Liver (tissue), 9 donors: ENCODE data around the gene EXD3. TPM values are rescaled to one million over a fixed set of nuclear protein-coding genes. Genes with fewer than 3 reads are reported as not detected.

ENCODE experiments used
- DNase-seq: peaks from one replicate; pipeline ENCODE4 v3.0.0-alpha.2; 2017; ENCODE audit warnings: low spot score
- H3K27ac ChIP-seq, 2 donors: one replicate each; pipeline ENCODE4 v1.7.0; 2013; ENCODE audit warnings: inconsistent platforms in 2 of 2, low read length in 2 of 2, control low read depth in 1 of 2, low read depth in 1 of 2, mild to moderate bottlenecking in 1 of 2
- H3K27me3 ChIP-seq, 4 donors: one replicate each; pipeline versions ENCODE4 v1.6.1 to v1.7.0; 2013; ENCODE audit warnings: low read length in 3 of 4, inconsistent platforms in 1 of 4, mild to moderate bottlenecking in 1 of 4, moderate library complexity in 1 of 4; ENCODE audit not compliant: control insufficient read depth in 4 of 4, insufficient read depth in 4 of 4
- H3K36me3 ChIP-seq, 4 donors: one replicate each; pipeline versions ENCODE4 v1.6.1 to v1.7.0; 2013; ENCODE audit warnings: low read length in 3 of 4, mild to moderate bottlenecking in 3 of 4, low read depth in 1 of 4, moderate library complexity in 1 of 4; ENCODE audit not compliant: control insufficient read depth in 4 of 4, insufficient read depth in 3 of 4
- H3K4me1 ChIP-seq, 4 donors: one replicate each; pipeline versions ENCODE4 v1.6.1 to v1.7.0; 2013; ENCODE audit warnings: low read length in 3 of 4, mild to moderate bottlenecking in 3 of 4, moderate library complexity in 1 of 4; ENCODE audit not compliant: control insufficient read depth in 4 of 4, insufficient read depth in 4 of 4
- H3K4me3 ChIP-seq, 3 donors: one replicate each; pipeline versions ENCODE4 v1.6.1 to v1.7.0; 2013; ENCODE audit warnings: low read length in 3 of 3, control low read depth in 1 of 3, low read depth in 1 of 3, mild to moderate bottlenecking in 1 of 3
- H3K9ac ChIP-seq, 2 donors: one replicate each; pipeline ENCODE4 v1.7.0; 2013; ENCODE audit warnings: low read length in 2 of 2, mild to moderate bottlenecking in 2 of 2, moderate library complexity in 2 of 2, control low read depth in 1 of 2, low read depth in 1 of 2
- H3K9me3 ChIP-seq, 4 donors: one replicate each; pipeline versions ENCODE4 v1.6.1 to v1.7.0; 2013; ENCODE audit warnings: low read length in 3 of 4; ENCODE audit not compliant: control insufficient read depth in 4 of 4
- EGR1 ChIP-seq, 2 donors: IDR thresholded peaks; 2 replicates each; pipeline ENCODE4 v1.6.1; 2016 to 2018; ENCODE audit warnings: antibody characterized with exemption in 2 of 2, low read depth in 2 of 2
- FOXA1 ChIP-seq: IDR thresholded peaks from 2 replicates; pipeline ENCODE4 v1.6.1; 2016; ENCODE audit warnings: antibody characterized with exemption
- FOXA2 ChIP-seq: IDR thresholded peaks from 2 replicates; pipeline ENCODE4 v1.6.1; 2016; ENCODE audit warnings: antibody characterized with exemption
- GABPA ChIP-seq, 2 donors: IDR thresholded peaks in 1 of 2; conservative IDR thresholded peaks in 1 of 2; 2 replicates each; pipeline ENCODE4 v1.6.1; 2016; ENCODE audit warnings: antibody characterized with exemption in 2 of 2, mild to moderate bottlenecking in 1 of 2, moderate library complexity in 1 of 2
- HNF4A ChIP-seq, 2 donors: conservative IDR thresholded peaks; 2 replicates each; pipeline ENCODE4 v1.6.1; 2016; ENCODE audit warnings: antibody characterized with exemption in 2 of 2, mild to moderate bottlenecking in 2 of 2
- HNF4G ChIP-seq: IDR thresholded peaks from 2 replicates; pipeline ENCODE4 v1.6.1; 2016; ENCODE audit warnings: antibody characterized with exemption
- JUND ChIP-seq, 2 donors: IDR thresholded peaks; 2 replicates each; pipeline ENCODE4 v1.6.1; 2016; ENCODE audit warnings: antibody characterized with exemption in 2 of 2
- NR2F2 ChIP-seq: IDR thresholded peaks from 2 replicates; pipeline ENCODE4 v1.6.1; 2016; ENCODE audit warnings: antibody characterized with exemption
- RAD21 ChIP-seq, 2 donors: IDR thresholded peaks; 2 replicates each; pipeline ENCODE4 v1.6.1; 2016; ENCODE audit warnings: antibody characterized with exemption in 2 of 2, mild to moderate bottlenecking in 2 of 2
- RXRA ChIP-seq, 2 donors: IDR thresholded peaks; 2 replicates each; pipeline ENCODE4 v1.6.1; 2017 to 2018; ENCODE audit warnings: antibody characterized with exemption in 2 of 2, mild to moderate bottlenecking in 1 of 2
- SP1 ChIP-seq: IDR thresholded peaks from 2 replicates; pipeline ENCODE4 v1.6.1; 2018; ENCODE audit warnings: antibody characterized with exemption, mild to moderate bottlenecking
- TAF1 ChIP-seq: conservative IDR thresholded peaks from 2 replicates; pipeline ENCODE4 v1.6.1; 2016; ENCODE audit warnings: antibody characterized with exemption, mild to moderate bottlenecking
- YY1 ChIP-seq: IDR thresholded peaks from 2 replicates; pipeline ENCODE4 v1.6.1; 2016; ENCODE audit warnings: antibody characterized with exemption, mild to moderate bottlenecking
- WGBS: extraction: QIAGEN DNeasy Blood & Tissue Kit; methylation state at CpG from one replicate; pipeline ENCODE4 v1.1.7; 2013; 5-methylcytosine and 5-hydroxymethylcytosine counted together
- polyA plus RNA-seq, 2 donors: library from polyadenylated mRNA; stranded (reverse) in 1 of 2; unstranded in 1 of 2; fragments of 200-250 nt in 1 of 2; fragments of >200 nt in 1 of 2; fragmentation: Nextera tagmentation in 1 of 2; extraction: Ambion mirVana in 1 of 2; gene quantifications; one replicate each; pipeline versions ENCODE4 v1.2.1 to v1.2.3, GENCODE V29; 2013 to 2015
- total RNA-seq, 2 donors: library from RNA; depleted of rRNA; stranded (reverse); fragments of >200 nt; gene quantifications; one replicate each; pipeline ENCODE4 v1.2.3, GENCODE V29; 2014
- TF ChIP-seq, protein P1 (sequence below): fragments of 150-350 bp; IDR thresholded peaks from 2 replicates; pipeline ENCODE4 v1.5.1; 2017; ENCODE audit warnings: improper control_type of control experiment, low read depth, low read length; ENCODE audit not compliant: missing input control
- TF ChIP-seq, protein P2 (sequence below): IDR thresholded peaks from 2 replicates; pipeline ENCODE4 v1.6.1; 2016; ENCODE audit warnings: antibody characterized with exemption
- TF ChIP-seq, protein P3 (sequence below): IDR thresholded peaks from 2 replicates; pipeline ENCODE4 v1.6.1; 2016; ENCODE audit warnings: antibody characterized with exemption
- TF ChIP-seq, protein P4 (sequence below): IDR thresholded peaks from 2 replicates; pipeline ENCODE4 v1.6.1; 2016; ENCODE audit warnings: antibody characterized with exemption, mild to moderate bottlenecking
- TF ChIP-seq, protein P5 (sequence below): IDR thresholded peaks from 2 replicates; pipeline ENCODE4 v1.6.1; 2016; ENCODE audit warnings: antibody characterized with exemption
- donor health status: healthy.
- donor health status: healthy.
- donor health status: healthy.
- donor health status: healthy.
- donor health status: healthy.

The EXD3 gene
- total and polyA plus RNA-seq, 4 donors, result 2.5 to 6.7 (median 3.7) TPM

DNA sequence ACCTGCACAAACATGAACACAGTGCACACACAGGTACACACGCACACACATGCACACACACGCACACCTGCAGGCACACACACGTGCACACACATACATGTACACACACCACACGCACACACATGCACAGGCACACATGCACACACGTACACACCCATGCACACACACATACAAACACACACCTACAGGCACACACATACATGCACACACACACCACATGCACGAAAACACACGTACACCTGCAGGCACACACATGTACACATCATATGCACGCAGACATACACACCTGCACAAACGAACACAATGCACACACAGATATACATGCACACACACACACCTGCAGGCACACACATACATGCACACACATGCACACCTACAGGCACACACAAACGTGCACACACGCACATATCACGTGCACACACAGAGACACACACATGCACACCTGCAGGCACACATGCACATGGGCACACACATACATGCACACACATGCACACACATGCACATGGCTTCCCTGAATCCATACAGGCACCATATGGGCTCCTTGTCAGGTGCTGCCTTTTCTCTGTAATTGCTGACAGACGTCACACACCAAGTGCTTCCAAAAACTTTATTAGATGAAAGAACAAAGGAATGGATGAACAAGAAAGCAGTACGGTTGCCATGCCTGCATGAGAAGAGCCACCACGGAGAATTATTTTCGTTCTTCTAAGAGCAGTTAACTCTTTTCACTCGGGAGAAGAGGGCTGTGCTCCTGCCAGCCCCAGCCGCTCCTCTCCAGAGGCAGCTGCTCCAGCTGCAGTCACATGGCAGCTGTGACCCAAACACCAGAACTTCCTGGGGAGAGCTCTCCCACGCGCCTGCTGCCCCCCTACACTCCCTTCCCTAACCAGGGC lies 57.2 kb downstream of the EXD3 start:
- H3K36me3 ChIP-seq, result peaks cover 0 to 3% (median 0%) of the 10 kb centered on the region in 4 donors
- no peak overlapping the region for H3K9ac ChIP-seq
- no peaks in the 10 kb centered on the region for H3K4me1 ChIP-seq
- WGBS, result 90% methylated on average over 20 of the region's 20 CpGs
- H3K27me3 ChIP-seq, result no peaks in the 10 kb centered on the region
- H3K4me3 ChIP-seq, result no peak overlapping the region
- H3K9me3 ChIP-seq, result no peaks in the 10 kb centered on the region
- no peak overlapping the region for H3K27ac ChIP-seq
- no peak for DNase-seq
- TF ChIP-seq TAF1, result no peak
- no peak for TF ChIP-seq HNF4A (conservative IDR thresholded peaks at IDR 0.05)
- no peak for TF ChIP-seq HNF4G
- TF ChIP-seq RAD21 (IDR thresholded peaks at IDR 0.05), result no peak
- TF ChIP-seq FOXA1, result no peak
- no peak for TF ChIP-seq YY1
- TF ChIP-seq, protein P1, sequence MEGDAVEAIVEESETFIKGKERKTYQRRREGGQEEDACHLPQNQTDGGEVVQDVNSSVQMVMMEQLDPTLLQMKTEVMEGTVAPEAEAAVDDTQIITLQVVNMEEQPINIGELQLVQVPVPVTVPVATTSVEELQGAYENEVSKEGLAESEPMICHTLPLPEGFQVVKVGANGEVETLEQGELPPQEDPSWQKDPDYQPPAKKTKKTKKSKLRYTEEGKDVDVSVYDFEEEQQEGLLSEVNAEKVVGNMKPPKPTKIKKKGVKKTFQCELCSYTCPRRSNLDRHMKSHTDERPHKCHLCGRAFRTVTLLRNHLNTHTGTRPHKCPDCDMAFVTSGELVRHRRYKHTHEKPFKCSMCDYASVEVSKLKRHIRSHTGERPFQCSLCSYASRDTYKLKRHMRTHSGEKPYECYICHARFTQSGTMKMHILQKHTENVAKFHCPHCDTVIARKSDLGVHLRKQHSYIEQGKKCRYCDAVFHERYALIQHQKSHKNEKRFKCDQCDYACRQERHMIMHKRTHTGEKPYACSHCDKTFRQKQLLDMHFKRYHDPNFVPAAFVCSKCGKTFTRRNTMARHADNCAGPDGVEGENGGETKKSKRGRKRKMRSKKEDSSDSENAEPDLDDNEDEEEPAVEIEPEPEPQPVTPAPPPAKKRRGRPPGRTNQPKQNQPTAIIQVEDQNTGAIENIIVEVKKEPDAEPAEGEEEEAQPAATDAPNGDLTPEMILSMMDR, result no peak

DNA sequence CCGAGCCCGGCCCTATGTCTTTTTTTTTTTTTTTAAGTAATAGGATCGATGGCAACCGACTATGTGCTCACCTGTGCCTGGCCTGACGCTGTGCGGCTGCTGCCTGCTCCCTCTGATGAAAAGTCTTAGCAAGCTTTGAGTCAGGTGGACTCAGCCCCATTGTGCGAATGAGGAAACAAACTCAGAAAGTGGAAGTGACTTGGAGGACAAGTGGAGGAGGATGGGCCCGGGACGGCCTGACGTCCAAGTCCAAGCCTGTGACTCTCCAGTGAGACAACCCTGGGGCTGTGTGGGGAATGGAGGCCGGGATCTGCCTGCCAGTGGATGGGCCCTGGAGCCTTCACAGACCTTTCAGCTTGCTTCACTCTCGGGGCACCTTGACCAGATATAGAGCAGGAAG lies 57.9 kb downstream of the EXD3 start:
- Histone ChIP-seq H3K27ac (no peak overlapping the region), H3K4me1 (no peaks in the 10 kb centered on the region), H3K36me3 (peaks cover 0 to 3% (median 0%) of the 10 kb centered on the region in 4 donors), H3K9me3 (no peaks in the 10 kb centered on the region), H3K9ac (no peak overlapping the region), H3K27me3 (no peaks in the 10 kb centered on the region), H3K4me3 (no peak overlapping the region)
- WGBS, result 92% methylated on average over 12 of the region's 12 CpGs
- DNase-seq, result no peak
- TF ChIP-seq GABPA (IDR thresholded peaks at IDR 0.05 in 1 of 2, conservative IDR thresholded peaks at IDR 0.05 in 1 of 2) (no peak), YY1 (no peak), JUND (IDR thresholded peaks at IDR 0.05) (no peak), FOXA2 (no peak), FOXA1 (no peak), TAF1 (no peak), HNF4G (no peak), SP1 (no peak), RXRA (IDR thresholded peaks at IDR 0.05) (no peak), HNF4A (conservative IDR thresholded peaks at IDR 0.05) (no peak), NR2F2 (no peak), EGR1 (IDR thresholded peaks at IDR 0.05; ENCODE audit: low read depth in 2 of 2) (no peak), RAD21 (IDR thresholded peaks at IDR 0.05) (no peak)
- TF ChIP-seq, protein P1, result no peak
- TF ChIP-seq, protein P2, sequence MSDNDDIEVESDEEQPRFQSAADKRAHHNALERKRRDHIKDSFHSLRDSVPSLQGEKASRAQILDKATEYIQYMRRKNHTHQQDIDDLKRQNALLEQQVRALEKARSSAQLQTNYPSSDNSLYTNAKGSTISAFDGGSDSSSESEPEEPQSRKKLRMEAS, result no peak
- TF ChIP-seq, protein P3, sequence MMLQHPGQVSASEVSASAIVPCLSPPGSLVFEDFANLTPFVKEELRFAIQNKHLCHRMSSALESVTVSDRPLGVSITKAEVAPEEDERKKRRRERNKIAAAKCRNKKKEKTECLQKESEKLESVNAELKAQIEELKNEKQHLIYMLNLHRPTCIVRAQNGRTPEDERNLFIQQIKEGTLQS, result no peak
- TF ChIP-seq, protein P4, sequence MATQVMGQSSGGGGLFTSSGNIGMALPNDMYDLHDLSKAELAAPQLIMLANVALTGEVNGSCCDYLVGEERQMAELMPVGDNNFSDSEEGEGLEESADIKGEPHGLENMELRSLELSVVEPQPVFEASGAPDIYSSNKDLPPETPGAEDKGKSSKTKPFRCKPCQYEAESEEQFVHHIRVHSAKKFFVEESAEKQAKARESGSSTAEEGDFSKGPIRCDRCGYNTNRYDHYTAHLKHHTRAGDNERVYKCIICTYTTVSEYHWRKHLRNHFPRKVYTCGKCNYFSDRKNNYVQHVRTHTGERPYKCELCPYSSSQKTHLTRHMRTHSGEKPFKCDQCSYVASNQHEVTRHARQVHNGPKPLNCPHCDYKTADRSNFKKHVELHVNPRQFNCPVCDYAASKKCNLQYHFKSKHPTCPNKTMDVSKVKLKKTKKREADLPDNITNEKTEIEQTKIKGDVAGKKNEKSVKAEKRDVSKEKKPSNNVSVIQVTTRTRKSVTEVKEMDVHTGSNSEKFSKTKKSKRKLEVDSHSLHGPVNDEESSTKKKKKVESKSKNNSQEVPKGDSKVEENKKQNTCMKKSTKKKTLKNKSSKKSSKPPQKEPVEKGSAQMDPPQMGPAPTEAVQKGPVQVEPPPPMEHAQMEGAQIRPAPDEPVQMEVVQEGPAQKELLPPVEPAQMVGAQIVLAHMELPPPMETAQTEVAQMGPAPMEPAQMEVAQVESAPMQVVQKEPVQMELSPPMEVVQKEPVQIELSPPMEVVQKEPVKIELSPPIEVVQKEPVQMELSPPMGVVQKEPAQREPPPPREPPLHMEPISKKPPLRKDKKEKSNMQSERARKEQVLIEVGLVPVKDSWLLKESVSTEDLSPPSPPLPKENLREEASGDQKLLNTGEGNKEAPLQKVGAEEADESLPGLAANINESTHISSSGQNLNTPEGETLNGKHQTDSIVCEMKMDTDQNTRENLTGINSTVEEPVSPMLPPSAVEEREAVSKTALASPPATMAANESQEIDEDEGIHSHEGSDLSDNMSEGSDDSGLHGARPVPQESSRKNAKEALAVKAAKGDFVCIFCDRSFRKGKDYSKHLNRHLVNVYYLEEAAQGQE, result no peak
- TF ChIP-seq, protein P5, sequence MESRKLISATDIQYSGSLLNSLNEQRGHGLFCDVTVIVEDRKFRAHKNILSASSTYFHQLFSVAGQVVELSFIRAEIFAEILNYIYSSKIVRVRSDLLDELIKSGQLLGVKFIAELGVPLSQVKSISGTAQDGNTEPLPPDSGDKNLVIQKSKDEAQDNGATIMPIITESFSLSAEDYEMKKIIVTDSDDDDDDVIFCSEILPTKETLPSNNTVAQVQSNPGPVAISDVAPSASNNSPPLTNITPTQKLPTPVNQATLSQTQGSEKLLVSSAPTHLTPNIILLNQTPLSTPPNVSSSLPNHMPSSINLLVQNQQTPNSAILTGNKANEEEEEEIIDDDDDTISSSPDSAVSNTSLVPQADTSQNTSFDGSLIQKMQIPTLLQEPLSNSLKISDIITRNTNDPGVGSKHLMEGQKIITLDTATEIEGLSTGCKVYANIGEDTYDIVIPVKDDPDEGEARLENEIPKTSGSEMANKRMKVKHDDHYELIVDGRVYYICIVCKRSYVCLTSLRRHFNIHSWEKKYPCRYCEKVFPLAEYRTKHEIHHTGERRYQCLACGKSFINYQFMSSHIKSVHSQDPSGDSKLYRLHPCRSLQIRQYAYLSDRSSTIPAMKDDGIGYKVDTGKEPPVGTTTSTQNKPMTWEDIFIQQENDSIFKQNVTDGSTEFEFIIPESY, result no peak
